ENCODE results near the gene METTL16. TPM values are rescaled to one million over a fixed set of nuclear protein-coding genes. Genes with fewer than 3 reads are reported as not detected.

The METTL16 gene
- total and polyA plus RNA-seq, 2 experiments from 2014 or later = 12.0 to 14.4 TPM

DNA sequence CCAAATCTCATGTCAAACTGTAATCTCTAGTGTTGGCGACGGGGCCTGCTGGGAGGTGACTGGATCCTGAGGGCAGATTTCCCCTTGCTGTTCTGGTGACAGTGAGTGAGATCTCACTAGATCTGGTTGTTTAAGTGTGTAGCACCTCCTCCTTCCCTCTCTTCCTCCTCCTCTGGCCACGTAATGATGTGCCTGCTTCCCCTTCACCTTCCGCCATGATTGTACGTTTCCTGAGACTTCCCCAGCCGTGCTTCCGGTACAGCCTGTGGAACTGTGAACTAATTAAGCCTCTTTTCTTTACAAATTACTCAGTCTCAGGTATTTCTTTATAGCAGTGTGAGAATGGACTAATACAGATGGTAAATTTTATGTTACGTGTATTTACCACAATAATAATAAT, 49.2 kb downstream of the METTL16 start:
- Histone ChIP-seq H3K79me2 (ENCODE audit: insufficient read depth) (no peaks in the 10 kb centered on the region), H3K9ac (no peak overlapping the region), H3K36me3 (ENCODE audit: low read depth) (no peaks in the 10 kb centered on the region; the same call in 1 of the 2 replicates), H3F3A (ENCODE audit: insufficient read depth) (peaks cover 27% of the 10 kb centered on the region), H3K4me2 (ENCODE audit: unreplicated experiment) (no peak overlapping the region), H3K27me3 (replicated peaks; ENCODE audit: insufficient read depth) (no peaks in the 10 kb centered on the region), H2AFZ (no peak overlapping the region), H3K27ac (no peak overlapping the region), H3K4me3 (no peak overlapping the region), H3K9me3 (ENCODE audit: low read depth) (no peaks in the 10 kb centered on the region), H4K20me1 (ENCODE audit: insufficient read depth) (no peaks in the 10 kb centered on the region), H3K9me2 (ENCODE audit: insufficient read depth) (no peaks in the 10 kb centered on the region), H3K4me1 (ENCODE audit: insufficient read depth) (peaks cover 15% of the 10 kb centered on the region)
- in situ Hi-C loops (cut with MboI) = no loop called here
- 96 to 98% methylated on average over 8 of the region's 8 CpGs for WGBS, 2 experiments (ENCODE audit: low coverage in 1 of 2, low lambda C conversion rate in 2 of 2, missing lambda C conversion rate in 2 of 2)
- DNase-seq = no peak
- TF ChIP-seq EZH2 (IDR thresholded peaks at IDR 0.05; ENCODE audit: insufficient read depth, poor library complexity, severe bottlenecking) (no peak), EZH2phosphoT487 (IDR thresholded peaks at IDR 0.05; ENCODE audit: insufficient read depth, low read depth) (no peak)

GRCh38 chr17:2459917-2460271, 51.8 kb downstream of the METTL16 start:
- no peak for TF ChIP-seq EZH2 (IDR thresholded peaks at IDR 0.05; ENCODE audit: insufficient read depth, poor library complexity, severe bottlenecking)
- TF ChIP-seq EZH2phosphoT487 (IDR thresholded peaks at IDR 0.05; ENCODE audit: insufficient read depth, low read depth) = no peak
- peaks cover 15% of the 10 kb centered on the region for H3K4me1 ChIP-seq (ENCODE audit: insufficient read depth)
- in situ Hi-C loops (cut with MboI) = no loop called here
- H3K9me2 ChIP-seq (ENCODE audit: insufficient read depth) = no peaks in the 10 kb centered on the region
- H3K79me2 ChIP-seq (ENCODE audit: insufficient read depth) = no peaks in the 10 kb centered on the region
- H3K4me3 ChIP-seq = no peak overlapping the region
- peak overlapping the region; percentile 75 for H3K27ac ChIP-seq
- no peak overlapping the region for H3K9ac ChIP-seq
- H3K4me2 ChIP-seq (ENCODE audit: unreplicated experiment) = no peak overlapping the region
- H3K9me3 ChIP-seq (ENCODE audit: low read depth) = no peaks in the 10 kb centered on the region
- no peak overlapping the region for H2AFZ ChIP-seq
- H4K20me1 ChIP-seq (ENCODE audit: insufficient read depth) = no peaks in the 10 kb centered on the region
- no peaks in the 10 kb centered on the region for H3K27me3 ChIP-seq (replicated peaks; ENCODE audit: insufficient read depth)
- H3F3A ChIP-seq (ENCODE audit: insufficient read depth) = peaks cover 27% of the 10 kb centered on the region
- DNase-seq = no peak
- H3K36me3 ChIP-seq (ENCODE audit: low read depth) = no peaks in the 10 kb centered on the region; the same call in 1 of the 2 replicates
- 76 to 78% methylated on average over 3 of the region's 3 CpGs for WGBS, 2 experiments (ENCODE audit: low coverage in 1 of 2, low lambda C conversion rate in 2 of 2, missing lambda C conversion rate in 2 of 2)

- 97% methylated on average over 4 of the region's 4 CpGs for WGBS, 2 experiments (ENCODE audit: low coverage in 1 of 2, low lambda C conversion rate in 2 of 2, missing lambda C conversion rate in 2 of 2)
- H3K9ac ChIP-seq = no peak overlapping the region
- no peak overlapping the region for H2AFZ ChIP-seq
- H3K79me2 ChIP-seq (ENCODE audit: insufficient read depth) = no peaks in the 10 kb centered on the region
- H3K9me2 ChIP-seq (ENCODE audit: insufficient read depth) = no peaks in the 10 kb centered on the region
- no peak overlapping the region for H3K4me2 ChIP-seq (ENCODE audit: unreplicated experiment)
- H3K4me3 ChIP-seq = no peak overlapping the region
- H3F3A ChIP-seq (ENCODE audit: insufficient read depth) = peaks cover 27% of the 10 kb centered on the region
- in situ Hi-C loops (cut with MboI) = no loop called here
- H3K4me1 ChIP-seq (ENCODE audit: insufficient read depth) = peaks cover 15% of the 10 kb centered on the region
- H3K27ac ChIP-seq = no peak overlapping the region
- DNase-seq = no peak
- no peaks in the 10 kb centered on the region; the same call in 1 of the 2 replicates for H3K36me3 ChIP-seq (ENCODE audit: low read depth)
- H3K9me3 ChIP-seq (ENCODE audit: low read depth) = no peaks in the 10 kb centered on the region
- TF ChIP-seq EZH2 (IDR thresholded peaks at IDR 0.05; ENCODE audit: insufficient read depth, poor library complexity, severe bottlenecking) (no peak), EZH2phosphoT487 (IDR thresholded peaks at IDR 0.05; ENCODE audit: insufficient read depth, low read depth) (no peak)
- H3K27me3 ChIP-seq (replicated peaks; ENCODE audit: insufficient read depth) = no peaks in the 10 kb centered on the region
- no peaks in the 10 kb centered on the region for H4K20me1 ChIP-seq (ENCODE audit: insufficient read depth)
Observed at GRCh38 chr17:2457913-2458312, 53.8 kb downstream of the METTL16 start.

GRCh38 chr17:2456475-2456874, 55.2 kb downstream of the METTL16 start:
- TF ChIP-seq EZH2 (IDR thresholded peaks at IDR 0.05; ENCODE audit: insufficient read depth, poor library complexity, severe bottlenecking) (no peak), EZH2phosphoT487 (IDR thresholded peaks at IDR 0.05; ENCODE audit: insufficient read depth, low read depth) (no peak)
- H4K20me1 ChIP-seq (ENCODE audit: insufficient read depth) = no peaks in the 10 kb centered on the region
- no peak overlapping the region for H3K4me3 ChIP-seq
- no peak overlapping the region for H3K27ac ChIP-seq
- no peaks in the 10 kb centered on the region for H3K9me2 ChIP-seq (ENCODE audit: insufficient read depth)
- 85 to 93% methylated on average over 3 of the region's 3 CpGs for WGBS, 2 experiments (ENCODE audit: low coverage in 1 of 2, low lambda C conversion rate in 2 of 2, missing lambda C conversion rate in 2 of 2)
- H3K9ac ChIP-seq = no peak overlapping the region
- no peak overlapping the region for H2AFZ ChIP-seq
- no peaks in the 10 kb centered on the region for H3K36me3 ChIP-seq (ENCODE audit: low read depth)
- DNase-seq = no peak
- no peak overlapping the region for H3K4me2 ChIP-seq (ENCODE audit: unreplicated experiment)
- H3K27me3 ChIP-seq (replicated peaks; ENCODE audit: insufficient read depth) = no peaks in the 10 kb centered on the region
- H3K4me1 ChIP-seq (ENCODE audit: insufficient read depth) = peaks cover 15% of the 10 kb centered on the region
- H3K79me2 ChIP-seq (ENCODE audit: insufficient read depth) = no peaks in the 10 kb centered on the region
- H3K9me3 ChIP-seq (ENCODE audit: low read depth) = no peaks in the 10 kb centered on the region
- in situ Hi-C loops (cut with MboI) = no loop called here
- H3F3A ChIP-seq (ENCODE audit: insufficient read depth) = peaks cover 27% of the 10 kb centered on the region

- H3K27ac ChIP-seq = no peak overlapping the region
- H4K20me1 ChIP-seq (ENCODE audit: insufficient read depth) = no peaks in the 10 kb centered on the region
- H3K4me2 ChIP-seq (ENCODE audit: unreplicated experiment) = no peak overlapping the region
- DNase-seq = no peak
- H3K9ac ChIP-seq = no peak overlapping the region
- H3K4me3 ChIP-seq = no peak overlapping the region
- H3K27me3 ChIP-seq (replicated peaks; ENCODE audit: insufficient read depth) = no peaks in the 10 kb centered on the region
- peaks cover 27% of the 10 kb centered on the region for H3F3A ChIP-seq (ENCODE audit: insufficient read depth)
- no peaks in the 10 kb centered on the region for H3K9me3 ChIP-seq (ENCODE audit: low read depth)
- H3K4me1 ChIP-seq (ENCODE audit: insufficient read depth) = peaks cover 15% of the 10 kb centered on the region
- TF ChIP-seq EZH2phosphoT487 (IDR thresholded peaks at IDR 0.05; ENCODE audit: insufficient read depth, low read depth) = no peak
- no peak for TF ChIP-seq EZH2 (IDR thresholded peaks at IDR 0.05; ENCODE audit: insufficient read depth, poor library complexity, severe bottlenecking)
- no peaks in the 10 kb centered on the region for H3K36me3 ChIP-seq (ENCODE audit: low read depth)
- no peaks in the 10 kb centered on the region for H3K79me2 ChIP-seq (ENCODE audit: insufficient read depth)
- WGBS, 2 experiments (ENCODE audit: low coverage in 1 of 2, low lambda C conversion rate in 2 of 2, missing lambda C conversion rate in 2 of 2) = 93 to 98% methylated on average over 3 of the region's 3 CpGs
- no peaks in the 10 kb centered on the region for H3K9me2 ChIP-seq (ENCODE audit: insufficient read depth)
- in situ Hi-C loops (cut with MboI) = no loop called here
- H2AFZ ChIP-seq = no peak overlapping the region
Observed at GRCh38 chr17:2455956-2456355, 55.7 kb downstream of the METTL16 start.
